8988T (cell line): ENCODE results near the gene BPIFB6.

Source experiments
- DNase-seq: peaks from one replicate; pipeline ENCODE4 v3.0.0; 2011

The BPIFB6 gene

GRCh38 chr20:33031531-33031930 lies at the start of gene BPIFB6:
Gene BPIFB6 (plus strand): TSS chr20:33031648. CDS start chr20:33031648, 0 bp downstream.
- no peak for DNase-seq

- DNase-seq = no peak
Measured at GRCh38 chr20:32982617-32983458, 48.6 kb upstream of the BPIFB6 start.

- DNase-seq = no peak
Measured at GRCh38 chr20:32983459-32984112, 47.9 kb upstream of the BPIFB6 start.

- DNase-seq = no peak
Measured at GRCh38 chr20:32984196-32984595, 47.3 kb upstream of the BPIFB6 start.

GRCh38 chr20:32984631-32985354 lies 46.7 kb upstream of the BPIFB6 start:
- no peak for DNase-seq

- no peak for DNase-seq
Measured at GRCh38 chr20:32985596-32985995, 45.9 kb upstream of the BPIFB6 start.

- DNase-seq = no peak
Measured at GRCh38 chr20:32986331-32986966, 45.0 kb upstream of the BPIFB6 start.

GRCh38 chr20:32987044-32987825 lies 44.2 kb upstream of the BPIFB6 start:
- no peak for DNase-seq

GRCh38 chr20:32988008-32988407 lies 43.4 kb upstream of the BPIFB6 start:
- DNase-seq = no peak

- DNase-seq = no peak
Measured at GRCh38 chr20:32989507-32990283, 41.8 kb upstream of the BPIFB6 start.

- no peak for DNase-seq
Measured at GRCh38 chr20:32990426-32990825, 41.0 kb upstream of the BPIFB6 start.

GRCh38 chr20:32991383-32991782 lies 40.1 kb upstream of the BPIFB6 start:
- DNase-seq = no peak

GRCh38 chr20:32991792-32992641 lies 39.4 kb upstream of the BPIFB6 start:
- no peak for DNase-seq

- DNase-seq = no peak
Measured at GRCh38 chr20:32993496-32994050, 37.9 kb upstream of the BPIFB6 start.

GRCh38 chr20:32995802-32996201 lies 35.6 kb upstream of the BPIFB6 start:
- DNase-seq = no peak

- no peak for DNase-seq
Measured at GRCh38 chr20:32997431-32997830, 34.0 kb upstream of the BPIFB6 start.

- no peak for DNase-seq
Measured at GRCh38 chr20:32999603-33000250, 31.7 kb upstream of the BPIFB6 start.

GRCh38 chr20:33000802-33001466 lies 30.5 kb upstream of the BPIFB6 start:
- DNase-seq = no peak
